Fibroblast of the aortic adventitia (primary cell): ENCODE results near the gene SCEL. TPM values are rescaled to one million over a fixed set of nuclear protein-coding genes. Genes with fewer than 3 reads are reported as not detected.

Experiments used
- DNase-seq: peaks from one replicate; pipeline ENCODE4 v3.0.0-alpha.2; 2010; ENCODE audit warnings: low read depth
- H3K4me3 ChIP-seq: 2 replicates; pipeline ENCODE4 v1.5.1; 2011; ENCODE audit warnings: low read depth, mild to moderate bottlenecking, control low read depth, low read length, moderate library complexity
- CTCF ChIP-seq: IDR thresholded peaks from 2 replicates; pipeline ENCODE4 v1.5.1; 2011; ENCODE audit warnings: mild to moderate bottlenecking, low read length, control low read depth, inconsistent platforms; ENCODE audit not compliant: insufficient read depth
- total RNA-seq: library from RNA; depleted of rRNA; stranded (reverse); fragments of >200 nt; gene quantifications from 2 replicates; pipeline ENCODE4 v1.2.3, GENCODE V29; 2012; ENCODE audit warnings: low replicate concordance

The SCEL gene
- total RNA-seq, 1 donor: not detected

- H3K4me3 ChIP-seq: no peak overlapping the region
- no peak for DNase-seq
- TF ChIP-seq CTCF: no peak
These were observed 61.3 kb downstream of the SCEL start for GRCh38 chr13:77596777-77597176.

DNA sequence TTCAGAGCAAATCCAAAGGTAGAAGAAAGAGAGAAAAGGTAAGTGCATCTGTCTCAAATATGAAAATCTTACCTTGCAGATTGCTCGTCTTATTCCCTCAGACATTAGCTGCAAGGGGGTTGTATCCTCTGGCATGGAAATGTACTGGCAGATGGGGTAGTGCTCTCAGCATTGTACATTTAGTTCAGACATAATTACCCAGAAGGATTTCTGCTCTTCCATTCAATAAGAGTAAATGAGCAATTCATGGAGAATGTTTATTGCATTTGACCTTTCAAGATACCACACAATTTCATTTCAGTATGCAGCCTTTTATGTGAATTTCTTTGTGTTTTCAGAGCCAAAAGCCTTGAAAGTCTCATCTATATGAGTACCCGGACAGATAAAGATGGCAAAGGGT lies 63.8 kb downstream of the SCEL start:
- no peak for TF ChIP-seq CTCF
- no peak overlapping the region for H3K4me3 ChIP-seq
- DNase-seq: no peak

GRCh38 chr13:77600701-77601100 lies 65.2 kb downstream of the SCEL start:
- no peak for DNase-seq
- TF ChIP-seq CTCF: no peak
- H3K4me3 ChIP-seq: no peak overlapping the region

GRCh38 chr13:77611068-77611467 lies 75.6 kb downstream of the SCEL start:
- no peak for TF ChIP-seq CTCF

GRCh38 chr13:77616027-77616426 lies 80.5 kb downstream of the SCEL start:
- no peak for DNase-seq
- TF ChIP-seq CTCF: no peak
- H3K4me3 ChIP-seq: no peak overlapping the region

More at GRCh38 chr13:77611068-77611467, 75.6 kb downstream of the SCEL start:
- no peak for DNase-seq
- no peak overlapping the region for H3K4me3 ChIP-seq

GRCh38 chr13:77619655-77620054 lies 84.1 kb downstream of the SCEL start:
- TF ChIP-seq CTCF: no peak
- no peak overlapping the region for H3K4me3 ChIP-seq
- no peak for DNase-seq

DNA sequence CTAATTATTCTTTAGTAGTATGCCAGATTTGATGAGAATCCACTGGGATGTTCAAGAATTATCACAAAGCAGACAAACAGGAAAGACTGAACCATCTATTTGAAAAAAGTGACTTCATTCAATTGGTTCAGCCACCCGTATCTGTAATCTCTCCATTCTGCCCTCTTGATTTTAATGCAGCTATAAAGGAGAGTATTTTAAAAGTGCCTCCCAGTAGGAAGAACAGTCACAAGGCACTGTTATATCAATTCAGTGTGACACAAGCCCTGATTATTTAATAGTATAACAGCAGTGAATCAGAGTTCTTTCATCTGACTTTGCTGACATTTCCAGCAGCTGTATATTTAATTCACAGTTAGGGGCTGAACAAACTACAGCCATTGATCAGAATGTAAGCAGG lies 84.6 kb downstream of the SCEL start:
- TF ChIP-seq CTCF: no peak
- no peak for DNase-seq
- no peak overlapping the region for H3K4me3 ChIP-seq
